ENCODE results near the gene FTSJ3. TPM values are rescaled to one million over a fixed set of nuclear protein-coding genes. Genes with fewer than 3 reads are reported as not detected.

The FTSJ3 gene
- total and polyA plus RNA-seq, 2 of the 13 experiments (the other 11 are each of a cell fraction or from before 2014, with no cell fraction given): 26.0 to 64.2 TPM

DNA sequence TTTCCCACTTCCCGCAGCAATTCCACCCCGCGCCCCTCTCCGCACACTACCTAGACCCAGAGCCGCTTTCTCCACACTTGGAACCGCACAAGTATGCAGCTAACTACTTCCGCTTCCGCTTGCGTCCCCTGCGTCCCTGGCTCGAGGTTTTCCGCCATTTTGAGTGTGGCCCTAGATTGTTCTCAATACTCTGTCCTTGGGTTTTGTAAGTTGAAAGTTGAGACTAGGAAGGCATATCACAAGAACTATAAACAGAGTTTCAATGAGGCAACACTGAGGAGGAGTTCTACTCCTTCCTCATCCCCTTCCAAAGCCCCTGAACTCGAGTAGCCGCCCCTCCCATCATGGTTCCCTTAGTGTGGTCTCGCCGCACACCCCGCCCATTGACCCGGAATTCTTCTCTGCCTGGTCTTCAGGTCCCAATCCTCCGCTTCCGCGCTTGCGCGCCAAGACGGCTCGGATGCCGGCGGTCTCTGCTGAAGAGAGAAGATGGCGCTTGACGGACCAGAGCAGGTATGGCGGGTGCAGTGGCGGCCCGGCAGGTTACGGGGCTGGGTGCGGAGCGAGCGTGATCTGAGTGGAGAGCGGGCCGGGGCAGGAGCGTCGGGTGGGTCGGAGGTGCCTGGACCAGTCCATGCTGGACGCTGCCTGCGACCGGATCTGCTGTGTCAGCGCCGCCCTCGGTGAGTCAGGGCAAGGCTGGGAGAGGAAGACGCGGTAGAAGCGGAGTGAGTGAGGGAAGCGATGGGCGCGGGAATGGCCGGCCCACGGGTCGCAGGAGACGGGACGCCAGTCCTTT is at the start of gene FTSJ3, which contains the start of gene PSMC5 (continued):
- TF ChIP-seq POGZ (CRISPR knock-in tag; IDR thresholded peaks at IDR 0.05) (peak; percentile 74), ZNF878 (CRISPR knock-in tag; IDR thresholded peaks at IDR 0.05) (no peak), ZEB1 (IDR thresholded peaks at IDR 0.05; ENCODE audit: insufficient replicate concordance, low read depth) (peak; percentile 74), ZNF616 (CRISPR knock-in tag; IDR thresholded peaks at IDR 0.05; ENCODE audit: low read depth) (peak; percentile 37; the same call in 1 of the 2 replicates), ZNF317 (CRISPR knock-in tag; IDR thresholded peaks at IDR 0.05) (peak; percentile 83; the same call in 1 of the 2 replicates), HNRNPH1 (optimal IDR thresholded peaks at IDR 0.05; ENCODE audit: low read depth, low read length) (peak; percentile 80), STAG1 (CRISPR knock-in tag; IDR thresholded peaks at IDR 0.05) (peak; percentile 48), HOXA9 (CRISPR knock-in tag; IDR thresholded peaks at IDR 0.05; ENCODE audit: borderline replicate concordance) (no peak; the same call in 1 of the 2 replicates), ZNF44 (CRISPR knock-in tag; IDR thresholded peaks at IDR 0.05) (peak; percentile 59; the same call in 1 of the 2 replicates), PPARG (CRISPR knock-in tag; conservative IDR thresholded peaks at IDR 0.05) (0 out of 2 replicates have a peak, but pooled peaks have one; percentile 29), ZNF224 (CRISPR knock-in tag; IDR thresholded peaks at IDR 0.05) (no peak; the same call in 1 of the 2 replicates), CBFB (CRISPR knock-in tag; IDR thresholded peaks at IDR 0.05) (peak; percentile 66), ZNF17 (CRISPR knock-in tag; IDR thresholded peaks at IDR 0.05) (no peak), NFE2L1 (CRISPR knock-in tag; IDR thresholded peaks at IDR 0.05; ENCODE audit: borderline replicate concordance) (peak; percentile 96; the same call in 1 of the 2 replicates), KAT8 (CRISPR knock-in tag; IDR thresholded peaks at IDR 0.05) (peak; percentile 94), ZNF121 (CRISPR knock-in tag; IDR thresholded peaks at IDR 0.05) (no peak)
- TF ChIP-seq, protein P1, sequence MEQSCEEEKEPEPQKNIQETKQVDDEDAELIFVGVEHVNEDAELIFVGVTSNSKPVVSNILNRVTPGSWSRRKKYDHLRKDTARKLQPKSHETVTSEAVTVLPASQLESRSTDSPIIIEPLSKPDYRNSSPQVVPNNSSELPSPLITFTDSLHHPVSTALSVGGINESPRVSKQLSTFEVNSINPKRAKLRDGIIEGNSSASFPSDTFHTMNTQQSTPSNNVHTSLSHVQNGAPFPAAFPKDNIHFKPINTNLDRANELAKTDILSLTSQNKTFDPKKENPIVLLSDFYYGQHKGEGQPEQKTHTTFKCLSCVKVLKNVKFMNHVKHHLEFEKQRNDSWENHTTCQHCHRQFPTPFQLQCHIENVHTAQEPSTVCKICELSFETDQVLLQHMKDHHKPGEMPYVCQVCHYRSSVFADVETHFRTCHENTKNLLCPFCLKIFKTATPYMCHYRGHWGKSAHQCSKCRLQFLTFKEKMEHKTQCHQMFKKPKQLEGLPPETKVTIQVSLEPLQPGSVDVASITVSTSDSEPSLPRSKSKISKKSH (CRISPR knock-in tag; IDR thresholded peaks at IDR 0.05; ENCODE audit: borderline replicate concordance): peak; percentile 34; the same call in 1 of the 2 replicates
- TF ChIP-seq, protein P2, sequence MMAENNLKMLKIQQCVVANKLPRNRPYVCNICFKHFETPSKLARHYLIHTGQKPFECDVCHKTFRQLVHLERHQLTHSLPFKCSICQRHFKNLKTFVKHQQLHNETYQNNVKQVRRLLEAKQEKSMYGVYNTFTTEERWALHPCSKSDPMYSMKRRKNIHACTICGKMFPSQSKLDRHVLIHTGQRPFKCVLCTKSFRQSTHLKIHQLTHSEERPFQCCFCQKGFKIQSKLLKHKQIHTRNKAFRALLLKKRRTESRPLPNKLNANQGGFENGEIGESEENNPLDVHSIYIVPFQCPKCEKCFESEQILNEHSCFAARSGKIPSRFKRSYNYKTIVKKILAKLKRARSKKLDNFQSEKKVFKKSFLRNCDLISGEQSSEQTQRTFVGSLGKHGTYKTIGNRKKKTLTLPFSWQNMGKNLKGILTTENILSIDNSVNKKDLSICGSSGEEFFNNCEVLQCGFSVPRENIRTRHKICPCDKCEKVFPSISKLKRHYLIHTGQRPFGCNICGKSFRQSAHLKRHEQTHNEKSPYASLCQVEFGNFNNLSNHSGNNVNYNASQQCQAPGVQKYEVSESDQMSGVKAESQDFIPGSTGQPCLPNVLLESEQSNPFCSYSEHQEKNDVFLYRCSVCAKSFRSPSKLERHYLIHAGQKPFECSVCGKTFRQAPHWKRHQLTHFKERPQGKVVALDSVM (CRISPR knock-in tag; IDR thresholded peaks at IDR 0.05): no peak
- TF ChIP-seq, protein P3, sequence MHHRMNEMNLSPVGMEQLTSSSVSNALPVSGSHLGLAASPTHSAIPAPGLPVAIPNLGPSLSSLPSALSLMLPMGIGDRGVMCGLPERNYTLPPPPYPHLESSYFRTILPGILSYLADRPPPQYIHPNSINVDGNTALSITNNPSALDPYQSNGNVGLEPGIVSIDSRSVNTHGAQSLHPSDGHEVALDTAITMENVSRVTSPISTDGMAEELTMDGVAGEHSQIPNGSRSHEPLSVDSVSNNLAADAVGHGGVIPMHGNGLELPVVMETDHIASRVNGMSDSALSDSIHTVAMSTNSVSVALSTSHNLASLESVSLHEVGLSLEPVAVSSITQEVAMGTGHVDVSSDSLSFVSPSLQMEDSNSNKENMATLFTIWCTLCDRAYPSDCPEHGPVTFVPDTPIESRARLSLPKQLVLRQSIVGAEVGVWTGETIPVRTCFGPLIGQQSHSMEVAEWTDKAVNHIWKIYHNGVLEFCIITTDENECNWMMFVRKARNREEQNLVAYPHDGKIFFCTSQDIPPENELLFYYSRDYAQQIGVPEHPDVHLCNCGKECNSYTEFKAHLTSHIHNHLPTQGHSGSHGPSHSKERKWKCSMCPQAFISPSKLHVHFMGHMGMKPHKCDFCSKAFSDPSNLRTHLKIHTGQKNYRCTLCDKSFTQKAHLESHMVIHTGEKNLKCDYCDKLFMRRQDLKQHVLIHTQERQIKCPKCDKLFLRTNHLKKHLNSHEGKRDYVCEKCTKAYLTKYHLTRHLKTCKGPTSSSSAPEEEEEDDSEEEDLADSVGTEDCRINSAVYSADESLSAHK (CRISPR knock-in tag; IDR thresholded peaks at IDR 0.05; ENCODE audit: borderline replicate concordance): peak; percentile 84; the same call in 1 of the 2 replicates
- TF ChIP-seq, protein P4, sequence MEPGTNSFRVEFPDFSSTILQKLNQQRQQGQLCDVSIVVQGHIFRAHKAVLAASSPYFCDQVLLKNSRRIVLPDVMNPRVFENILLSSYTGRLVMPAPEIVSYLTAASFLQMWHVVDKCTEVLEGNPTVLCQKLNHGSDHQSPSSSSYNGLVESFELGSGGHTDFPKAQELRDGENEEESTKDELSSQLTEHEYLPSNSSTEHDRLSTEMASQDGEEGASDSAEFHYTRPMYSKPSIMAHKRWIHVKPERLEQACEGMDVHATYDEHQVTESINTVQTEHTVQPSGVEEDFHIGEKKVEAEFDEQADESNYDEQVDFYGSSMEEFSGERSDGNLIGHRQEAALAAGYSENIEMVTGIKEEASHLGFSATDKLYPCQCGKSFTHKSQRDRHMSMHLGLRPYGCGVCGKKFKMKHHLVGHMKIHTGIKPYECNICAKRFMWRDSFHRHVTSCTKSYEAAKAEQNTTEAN (CRISPR knock-in tag; conservative IDR thresholded peaks at IDR 0.05): peak; percentile 29
- TF ChIP-seq, protein P5, sequence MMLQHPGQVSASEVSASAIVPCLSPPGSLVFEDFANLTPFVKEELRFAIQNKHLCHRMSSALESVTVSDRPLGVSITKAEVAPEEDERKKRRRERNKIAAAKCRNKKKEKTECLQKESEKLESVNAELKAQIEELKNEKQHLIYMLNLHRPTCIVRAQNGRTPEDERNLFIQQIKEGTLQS (CRISPR knock-in tag; IDR thresholded peaks at IDR 0.05): peak; percentile 54; the same call in 1 of the 2 replicates

Measured in HepG2 (cell line).